HL-60 (cell line): ENCODE data around the gene CPLX1.

Experiments used
- DNase-seq, 2 experiments: peaks; one replicate each; pipeline ENCODE4 v3.0.0-alpha.2; 2010 to 2020; ENCODE audit warnings: low read depth in 1 of 2, low spot score in 1 of 2
- H3K27ac ChIP-seq: fragments of 250-450 bp; sonication (Bioruptor Pico); replicated peaks from 2 replicates; pipeline ENCODE4 v1.5.1; 2020; ENCODE audit warnings: mild to moderate bottlenecking, moderate library complexity
- H3K27me3 ChIP-seq: fragments of 250-450 bp; sonication (Bioruptor Pico); 2 replicates; pipeline ENCODE4 v1.5.1; 2021; ENCODE audit warnings: mild to moderate bottlenecking, moderate library complexity; ENCODE audit not compliant: insufficient read depth, poor library complexity, severe bottlenecking
- H3K4me3 ChIP-seq: replicated peaks from 2 replicates; pipeline ENCODE4 v1.5.1; 2011; ENCODE audit warnings: mild to moderate bottlenecking, control low read depth, low read length; ENCODE audit not compliant: insufficient read depth
- GABPA ChIP-seq: IDR thresholded peaks from 2 replicates; pipeline ENCODE4 v1.6.1; 2012; ENCODE audit warnings: low read depth
- POLR2AphosphoS5 ChIP-seq: IDR thresholded peaks from 2 replicates; pipeline ENCODE4 v1.6.1; 2012; ENCODE audit warnings: low read depth
- SPI1 ChIP-seq: IDR thresholded peaks from 2 replicates; pipeline ENCODE4 v1.6.1; 2012; ENCODE audit warnings: low read depth, mild to moderate bottlenecking, borderline replicate concordance
- TF ChIP-seq, protein P1 (sequence below): IDR thresholded peaks from 2 replicates; pipeline ENCODE4 v1.6.1; 2012; ENCODE audit warnings: low read depth; ENCODE audit not compliant: insufficient replicate concordance
- TF ChIP-seq, protein P2 (sequence below): IDR thresholded peaks from one replicate; pipeline ENCODE4 v1.5.1; 2011; ENCODE audit warnings: low read length, control low read depth, inconsistent platforms; ENCODE audit not compliant: insufficient read depth

Gene CPLX1

DNA sequence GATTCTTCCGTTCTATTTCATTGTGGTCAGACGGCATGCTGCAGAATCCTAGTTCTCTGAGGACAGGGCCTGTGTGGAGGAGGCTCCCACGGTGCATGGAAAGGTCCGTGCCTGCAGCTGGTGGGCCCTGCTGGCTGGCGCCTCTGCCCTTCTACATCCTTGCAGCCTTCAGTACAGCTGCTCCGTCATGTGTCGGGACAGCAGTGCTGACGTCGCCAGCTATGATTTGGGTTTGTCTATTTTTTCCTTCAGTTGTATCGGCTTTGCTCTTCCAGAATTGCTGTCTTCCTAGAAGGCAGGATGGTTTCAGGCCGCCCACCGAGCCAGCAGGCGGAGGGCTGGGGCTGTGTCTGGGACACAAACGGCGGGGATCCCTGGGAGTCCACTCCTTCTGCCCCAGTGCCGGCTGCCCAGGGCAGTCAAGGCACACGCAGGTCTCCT, 32.1 kb upstream of the CPLX1 start:
- DNase-seq: no peak
- TF ChIP-seq POLR2AphosphoS5: no peak
- no peak for TF ChIP-seq SPI1
- TF ChIP-seq, protein P1, sequence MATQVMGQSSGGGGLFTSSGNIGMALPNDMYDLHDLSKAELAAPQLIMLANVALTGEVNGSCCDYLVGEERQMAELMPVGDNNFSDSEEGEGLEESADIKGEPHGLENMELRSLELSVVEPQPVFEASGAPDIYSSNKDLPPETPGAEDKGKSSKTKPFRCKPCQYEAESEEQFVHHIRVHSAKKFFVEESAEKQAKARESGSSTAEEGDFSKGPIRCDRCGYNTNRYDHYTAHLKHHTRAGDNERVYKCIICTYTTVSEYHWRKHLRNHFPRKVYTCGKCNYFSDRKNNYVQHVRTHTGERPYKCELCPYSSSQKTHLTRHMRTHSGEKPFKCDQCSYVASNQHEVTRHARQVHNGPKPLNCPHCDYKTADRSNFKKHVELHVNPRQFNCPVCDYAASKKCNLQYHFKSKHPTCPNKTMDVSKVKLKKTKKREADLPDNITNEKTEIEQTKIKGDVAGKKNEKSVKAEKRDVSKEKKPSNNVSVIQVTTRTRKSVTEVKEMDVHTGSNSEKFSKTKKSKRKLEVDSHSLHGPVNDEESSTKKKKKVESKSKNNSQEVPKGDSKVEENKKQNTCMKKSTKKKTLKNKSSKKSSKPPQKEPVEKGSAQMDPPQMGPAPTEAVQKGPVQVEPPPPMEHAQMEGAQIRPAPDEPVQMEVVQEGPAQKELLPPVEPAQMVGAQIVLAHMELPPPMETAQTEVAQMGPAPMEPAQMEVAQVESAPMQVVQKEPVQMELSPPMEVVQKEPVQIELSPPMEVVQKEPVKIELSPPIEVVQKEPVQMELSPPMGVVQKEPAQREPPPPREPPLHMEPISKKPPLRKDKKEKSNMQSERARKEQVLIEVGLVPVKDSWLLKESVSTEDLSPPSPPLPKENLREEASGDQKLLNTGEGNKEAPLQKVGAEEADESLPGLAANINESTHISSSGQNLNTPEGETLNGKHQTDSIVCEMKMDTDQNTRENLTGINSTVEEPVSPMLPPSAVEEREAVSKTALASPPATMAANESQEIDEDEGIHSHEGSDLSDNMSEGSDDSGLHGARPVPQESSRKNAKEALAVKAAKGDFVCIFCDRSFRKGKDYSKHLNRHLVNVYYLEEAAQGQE: no peak
- TF ChIP-seq GABPA: no peak
- TF ChIP-seq, protein P2, sequence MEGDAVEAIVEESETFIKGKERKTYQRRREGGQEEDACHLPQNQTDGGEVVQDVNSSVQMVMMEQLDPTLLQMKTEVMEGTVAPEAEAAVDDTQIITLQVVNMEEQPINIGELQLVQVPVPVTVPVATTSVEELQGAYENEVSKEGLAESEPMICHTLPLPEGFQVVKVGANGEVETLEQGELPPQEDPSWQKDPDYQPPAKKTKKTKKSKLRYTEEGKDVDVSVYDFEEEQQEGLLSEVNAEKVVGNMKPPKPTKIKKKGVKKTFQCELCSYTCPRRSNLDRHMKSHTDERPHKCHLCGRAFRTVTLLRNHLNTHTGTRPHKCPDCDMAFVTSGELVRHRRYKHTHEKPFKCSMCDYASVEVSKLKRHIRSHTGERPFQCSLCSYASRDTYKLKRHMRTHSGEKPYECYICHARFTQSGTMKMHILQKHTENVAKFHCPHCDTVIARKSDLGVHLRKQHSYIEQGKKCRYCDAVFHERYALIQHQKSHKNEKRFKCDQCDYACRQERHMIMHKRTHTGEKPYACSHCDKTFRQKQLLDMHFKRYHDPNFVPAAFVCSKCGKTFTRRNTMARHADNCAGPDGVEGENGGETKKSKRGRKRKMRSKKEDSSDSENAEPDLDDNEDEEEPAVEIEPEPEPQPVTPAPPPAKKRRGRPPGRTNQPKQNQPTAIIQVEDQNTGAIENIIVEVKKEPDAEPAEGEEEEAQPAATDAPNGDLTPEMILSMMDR: no peak

GRCh38 chr4:857461-857860, 31.5 kb upstream of the CPLX1 start:
- no peak for DNase-seq
- H3K27ac ChIP-seq: no peak overlapping the region
- H3K27me3 ChIP-seq: no peaks in the 10 kb centered on the region
- TF ChIP-seq, protein P1: no peak
- no peak for TF ChIP-seq GABPA
- TF ChIP-seq SPI1: no peak
- TF ChIP-seq, protein P2: no peak
- TF ChIP-seq POLR2AphosphoS5: no peak
- H3K4me3 ChIP-seq: no peak overlapping the region

More for the DNA sequence above, 32.1 kb upstream of the CPLX1 start:
- Histone ChIP-seq H3K4me3 (no peak overlapping the region), H3K27me3 (no peaks in the 10 kb centered on the region), H3K27ac (no peak overlapping the region)

- TF ChIP-seq GABPA: no peak
- TF ChIP-seq, protein P1: no peak
- no peak for TF ChIP-seq SPI1
- no peak; the same call in 1 of the 2 replicates for TF ChIP-seq POLR2AphosphoS5
- TF ChIP-seq, protein P2: no peak
- DNase-seq: no peak
- no peak overlapping the region for H3K27ac ChIP-seq
- no peaks in the 10 kb centered on the region for H3K27me3 ChIP-seq
- H3K4me3 ChIP-seq: no peak overlapping the region
Observed at GRCh38 chr4:856225-856901, 30.4 kb upstream of the CPLX1 start.
